Choroid plexus epithelial cell (primary cell): ENCODE data around the gene EEF1AKMT3.
"Not testable (repeated sequence)": the region's sequence is repeated elsewhere in the genome, so short reads cannot be mapped to it uniquely, and the experiment has no call there.

Source experiments
- DNase-seq: peaks from one replicate; pipeline ENCODE4 v3.0.0-alpha.2; 2010; ENCODE audit warnings: low read depth
- H3K4me3 ChIP-seq: 2 replicates; pipeline ENCODE4 v1.5.1; 2011; ENCODE audit warnings: low read depth, mild to moderate bottlenecking, control low read depth, low read length, moderate library complexity
- CTCF ChIP-seq: conservative IDR thresholded peaks from 2 replicates; pipeline ENCODE4 v1.5.1; 2011; ENCODE audit warnings: low read depth, mild to moderate bottlenecking, control low read depth, inconsistent platforms, low read length, moderate library complexity

The EEF1AKMT3 gene

GRCh38 chr12:57767876-57768275 lies 4.5 kb upstream of the EEF1AKMT3 start:
- no peak for TF ChIP-seq CTCF
- H3K4me3 ChIP-seq: no peak overlapping the region

GRCh38 chr12:57769594-57769993 lies 2.8 kb upstream of the EEF1AKMT3 start:
- TF ChIP-seq CTCF: no peak
- no peak overlapping the region for H3K4me3 ChIP-seq
- DNase-seq: no peak

More at GRCh38 chr12:57767876-57768275, 4.5 kb upstream of the EEF1AKMT3 start:
- no peak for DNase-seq

GRCh38 chr12:57770734-57771133 lies 1.7 kb upstream of the EEF1AKMT3 start:
- H3K4me3 ChIP-seq: no peak overlapping the region

GRCh38 chr12:57771236-57771872 lies 1.1 kb upstream of the EEF1AKMT3 start:
- peak; percentile 91 for DNase-seq
- no peak for TF ChIP-seq CTCF
- H3K4me3 ChIP-seq: peak overlapping the region; percentile 95

More at GRCh38 chr12:57770734-57771133, 1.7 kb upstream of the EEF1AKMT3 start:
- TF ChIP-seq CTCF: no peak
- DNase-seq: no peak

GRCh38 chr12:57771873-57772428 lies 463 bp upstream of the EEF1AKMT3 start, which contains the start of gene METTL1:
Gene METTL1, minus strand, starts transcription at chr12:57772105. Its CDS starts 22 bp downstream, at chr12:57772083.
- no peak for TF ChIP-seq CTCF

GRCh38 chr12:57774634-57775033 lies 2.2 kb downstream of the EEF1AKMT3 start:
- DNase-seq, H3K4me3 ChIP-seq: not testable (repeated sequence)

More at GRCh38 chr12:57771873-57772428, 463 bp upstream of the EEF1AKMT3 start, which contains the start of gene METTL1:
- peak within 1 kb of the TSS; percentile 95 for H3K4me3 ChIP-seq
- DNase-seq: peak; percentile 97

- no peak overlapping the region for H3K4me3 ChIP-seq
- no peak for DNase-seq
- no peak for TF ChIP-seq CTCF
These were observed 2.6 kb downstream of the EEF1AKMT3 start for GRCh38 chr12:57775044-57775443.
